HepG2 (cell line): ENCODE measurements around the gene TMEM266. TPM values are rescaled to one million over a fixed set of nuclear protein-coding genes. Genes with fewer than 3 reads are reported as not detected.

ENCODE experiments used
- ATAC-seq: fragments of 200-7000 bp; cut with Tn5 transposase; 3 replicates; pipeline ENCODE4 v1.9.1; 2020; ENCODE audit warnings: mild to moderate bottlenecking, moderate library complexity
- BruUV-seq: library from RNA; stranded (reverse); fragments of 400-500 nt; replicated peaks from 2 replicates; lab custom pipeline; 2021; lab: Mats Ljungman, UMichigan
- CTCF ChIA-PET: fragments of 300-600 bp; formaldehyde crosslinking; extraction: SDS; loops from one replicate; lab custom pipeline; 2021; ENCODE audit warnings: low total read pairs, inconsistent platforms, low intra/inter-chr PET ratio; lab: Yijun Ruan, JAX
- POLR2A ChIA-PET: fragments of 350-600 bp; sonication (Branson Sonifier 250); formaldehyde crosslinking; loops from one replicate; lab custom pipeline; 2020; ENCODE audit warnings: antibody characterized with exemption, inconsistent platforms; lab: Yijun Ruan, JAX
- DNase-seq: peaks from one replicate; pipeline ENCODE4 v3.0.0-alpha.2; 2015; ENCODE audit warnings: low spot score
- FAIRE-seq: peaks from 3 replicates; lab custom pipeline; 2011; peaks lifted over from hg19 to GRCh38; lab: Jason Lieb, UNC
- H2AFZ ChIP-seq: one replicate; pipeline ENCODE4 v1.6.1; 2011; ENCODE audit warnings: low read length, inconsistent platforms
- H3K27ac ChIP-seq: fragments of 300-600 bp; 3 replicates; pipeline ENCODE4 v1.8.0; 2011; ENCODE audit warnings: mixed run types, mild to moderate bottlenecking, mixed read lengths, low read length, inconsistent platforms; ENCODE audit not compliant: insufficient read depth; ENCODE audit errors: extremely low read length
- H3K27me3 ChIP-seq, 2 experiments: fragments of 200-600 bp in 1 of 2; 2 replicates in 1 of 2; 3 replicates in 1 of 2; pipeline versions ENCODE4 v1.6.0 to v1.8.0; 2011; ENCODE audit warnings: low read length in 2 of 2, mild to moderate bottlenecking in 2 of 2, moderate library complexity in 2 of 2, inconsistent platforms in 1 of 2; ENCODE audit not compliant: insufficient read depth in 2 of 2, control insufficient read depth in 1 of 2
- H3K36me3 ChIP-seq, 2 experiments: fragments of 200-600 bp in 1 of 2; replicated peaks in 1 of 2; 2 replicates in 1 of 2; 3 replicates in 1 of 2; pipeline versions ENCODE4 v1.5.1 to v1.8.0; 2011; ENCODE audit warnings: low read length in 2 of 2, inconsistent platforms in 1 of 2; ENCODE audit not compliant: insufficient read depth in 2 of 2, control insufficient read depth in 1 of 2
- H3K4me1 ChIP-seq: 2 replicates; pipeline ENCODE4 v1.5.1; 2012; ENCODE audit warnings: low read length, inconsistent platforms; ENCODE audit not compliant: insufficient read depth
- H3K4me2 ChIP-seq: 2 replicates; pipeline ENCODE4 v1.6.0; 2011; ENCODE audit warnings: low read depth, low read length, inconsistent platforms
- H3K4me3 ChIP-seq, 3 experiments: fragments of 200-600 bp in 1 of 3; sonication (generic), shearing (Covaris generic) in 1 of 3; replicated peaks in 1 of 3; 2 replicates each; pipeline ENCODE4 v1.5.1; 2011 to 2016; ENCODE audit warnings: low read length in 3 of 3, inconsistent platforms in 2 of 3, low read depth in 2 of 3, mild to moderate bottlenecking in 2 of 3, control low read depth in 1 of 3, mixed read lengths in 1 of 3; ENCODE audit not compliant: insufficient read depth in 1 of 3
- H3K79me2 ChIP-seq: one replicate; pipeline ENCODE4 v1.6.1; 2011; ENCODE audit warnings: low read length, inconsistent platforms; ENCODE audit not compliant: insufficient read depth
- H3K9ac ChIP-seq: 2 replicates; pipeline ENCODE4 v1.6.0; 2011; ENCODE audit warnings: mild to moderate bottlenecking, low read depth, low read length, inconsistent platforms; ENCODE audit not compliant: insufficient read depth
- H3K9me3 ChIP-seq: 2 replicates; pipeline ENCODE4 v1.5.1; 2012; ENCODE audit warnings: mild to moderate bottlenecking, low read length
- H4K20me1 ChIP-seq: 2 replicates; pipeline ENCODE4 v1.6.0; 2011; ENCODE audit warnings: inconsistent platforms, mild to moderate bottlenecking, low read length, moderate library complexity; ENCODE audit not compliant: insufficient read depth
- ARID2 ChIP-seq: sonication (generic); formaldehyde crosslinking; IDR thresholded peaks from 2 replicates; pipeline ENCODE4 v1.8.1; 2022; ENCODE audit warnings: mild to moderate bottlenecking, missing genetic modification reagents, borderline replicate concordance
- KIAA2018 ChIP-seq: sonication (generic); formaldehyde crosslinking; IDR thresholded peaks from 2 replicates; pipeline ENCODE4 v1.5.0; 2020; ENCODE audit warnings: mild to moderate bottlenecking, missing genetic modification reagents, borderline replicate concordance
- KLF13 ChIP-seq: sonication (generic); formaldehyde crosslinking; IDR thresholded peaks from 2 replicates; pipeline ENCODE4 v1.4.0; 2020; ENCODE audit warnings: mild to moderate bottlenecking, missing genetic modification reagents
- NFE2L2 ChIP-seq: fragments of 150-350 bp; IDR thresholded peaks from 2 replicates; pipeline ENCODE4 v1.6.1; 2014; ENCODE audit warnings: low read length
- PAF1 ChIP-seq: IDR thresholded peaks from 2 replicates; pipeline ENCODE4 v1.6.1; 2016; ENCODE audit warnings: missing genetic modification reagents, missing compliant biosample characterization
- PBX2 ChIP-seq: IDR thresholded peaks from 2 replicates; pipeline ENCODE4 v1.6.1; 2016; ENCODE audit warnings: control low read depth
- TAF1 ChIP-seq: sonication (generic); formaldehyde crosslinking; IDR thresholded peaks from 2 replicates; pipeline ENCODE4 v1.4.0; 2020; ENCODE audit warnings: missing genetic modification reagents
- ZNF264 ChIP-seq: sonication (generic); formaldehyde crosslinking; IDR thresholded peaks from 2 replicates; pipeline ENCODE4 v1.4.0; 2020; ENCODE audit warnings: missing genetic modification reagents
- ZNF850 ChIP-seq: sonication (generic); formaldehyde crosslinking; conservative IDR thresholded peaks from 2 replicates; pipeline ENCODE4 v1.9.0; 2021; ENCODE audit warnings: mild to moderate bottlenecking, missing genetic modification reagents
- WGBS: methylation state at CpG from one replicate; pipeline ENCODE4 v1.1.6; 2017; ENCODE audit warnings: low lambda C conversion rate; 5-methylcytosine and 5-hydroxymethylcytosine counted together
- in situ Hi-C: cut with HindIII; loops from 2 replicates; pipeline ENCODE4 v1.10.0; 2017; ENCODE audit warnings: low pct_unique_long_range_greater_than_20kb; ENCODE audit not compliant: extremely low pct_ligation_motif_present
- intact Hi-C: fragments of 100-400 bp; cut with micrococcal nuclease; formaldehyde crosslinking; loops from one replicate; pipeline ENCODE4 v1.10.0; 2022; ENCODE audit not compliant: unreplicated experiment
- polyA plus RNA-seq, 8 experiments: library from polyadenylated mRNA; depleted of rRNA in 3 of 8; stranded (reverse) in 7 of 8; unstranded in 1 of 8; fragments of >200 nt; fragmentation: Illumina TruSeq in 4 of 8; extraction: Trizol in 4 of 8; gene quantifications; 2 replicates each; pipeline versions ENCODE4 v1.2.1 to v1.2.3, GENCODE V29; 2011 to 2016; ENCODE audit warnings: low read depth in 4 of 8, missing spikeins in 1 of 8, mixed read lengths in 1 of 8; ENCODE audit not compliant: insufficient read depth in 1 of 8
- total RNA-seq, 5 experiments: library from RNA; depleted of rRNA; stranded (reverse); fragments of >200 nt; fragmentation: Illumina TruSeq; extraction: Trizol; gene quantifications; 2 replicates each; pipeline ENCODE4 v1.2.3, GENCODE V29; 2016; ENCODE audit warnings: low read depth in 1 of 5
- TF ChIP-seq, protein P1 (sequence below), 2 experiments: fragments of 450-650 bp in 1 of 2; sonication (generic) in 1 of 2; formaldehyde crosslinking; IDR thresholded peaks; 2 replicates each; pipeline versions ENCODE4 v1.5.0 to v1.8.0; 2020 to 2022; ENCODE audit warnings: mild to moderate bottlenecking in 1 of 2, missing genetic modification reagents in 1 of 2
- TF ChIP-seq, protein P2 (sequence below): sonication (generic); formaldehyde crosslinking; IDR thresholded peaks from 2 replicates; pipeline ENCODE4 v1.4.0; 2020; ENCODE audit warnings: missing genetic modification reagents

TMEM266 gene
- total and polyA plus RNA-seq, 2 of the 13 experiments (the other 11 are each of a cell fraction or from before 2014, with no cell fraction given) = 0.04 TPM; not detected in 1

GRCh38 chr15:76189106-76189505, 129.3 kb downstream of the TMEM266 start:
- POLR2A ChIA-PET = no interaction called here
- H3K79me2 ChIP-seq = no peaks in the 10 kb centered on the region
- no peaks in the 10 kb centered on the region for H3K36me3 ChIP-seq
- H3K27me3 ChIP-seq = peaks cover 1 to 18% of the 10 kb centered on the region in 2 experiments; a peak in 4 of 5 replicates
- no peak overlapping the region for H3K27ac ChIP-seq
- intact Hi-C loops (no loop called here), in situ Hi-C loops (no loop called here)
- ATAC-seq = no peak
- no peak overlapping the region for H3K4me2 ChIP-seq
- CTCF ChIA-PET = no interaction called here
- no peak overlapping the region for H3K9ac ChIP-seq
- H4K20me1 ChIP-seq = no peaks in the 10 kb centered on the region
- no peak for FAIRE-seq
- H2AFZ ChIP-seq = no peak overlapping the region
- WGBS = 46% methylated on average over 2 of the region's 2 CpGs
- DNase-seq = no peak
- H3K4me3 ChIP-seq = no peak overlapping the region
- BruUV-seq = no TSS peak
- peaks cover 34% of the 10 kb centered on the region for H3K4me1 ChIP-seq
- no peaks in the 10 kb centered on the region for H3K9me3 ChIP-seq
- no peak for TF ChIP-seq KIAA2018 (CRISPR knock-in tag)
- no peak for TF ChIP-seq PBX2 (CRISPR knock-in tag)
- TF ChIP-seq, protein P1, sequence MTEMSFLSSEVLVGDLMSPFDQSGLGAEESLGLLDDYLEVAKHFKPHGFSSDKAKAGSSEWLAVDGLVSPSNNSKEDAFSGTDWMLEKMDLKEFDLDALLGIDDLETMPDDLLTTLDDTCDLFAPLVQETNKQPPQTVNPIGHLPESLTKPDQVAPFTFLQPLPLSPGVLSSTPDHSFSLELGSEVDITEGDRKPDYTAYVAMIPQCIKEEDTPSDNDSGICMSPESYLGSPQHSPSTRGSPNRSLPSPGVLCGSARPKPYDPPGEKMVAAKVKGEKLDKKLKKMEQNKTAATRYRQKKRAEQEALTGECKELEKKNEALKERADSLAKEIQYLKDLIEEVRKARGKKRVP (CRISPR knock-in tag; IDR thresholded peaks at IDR 0.05) = no peak
- no peak for TF ChIP-seq PAF1 (CRISPR knock-in tag)
- no peak for TF ChIP-seq ARID2
- TF ChIP-seq, protein P2, sequence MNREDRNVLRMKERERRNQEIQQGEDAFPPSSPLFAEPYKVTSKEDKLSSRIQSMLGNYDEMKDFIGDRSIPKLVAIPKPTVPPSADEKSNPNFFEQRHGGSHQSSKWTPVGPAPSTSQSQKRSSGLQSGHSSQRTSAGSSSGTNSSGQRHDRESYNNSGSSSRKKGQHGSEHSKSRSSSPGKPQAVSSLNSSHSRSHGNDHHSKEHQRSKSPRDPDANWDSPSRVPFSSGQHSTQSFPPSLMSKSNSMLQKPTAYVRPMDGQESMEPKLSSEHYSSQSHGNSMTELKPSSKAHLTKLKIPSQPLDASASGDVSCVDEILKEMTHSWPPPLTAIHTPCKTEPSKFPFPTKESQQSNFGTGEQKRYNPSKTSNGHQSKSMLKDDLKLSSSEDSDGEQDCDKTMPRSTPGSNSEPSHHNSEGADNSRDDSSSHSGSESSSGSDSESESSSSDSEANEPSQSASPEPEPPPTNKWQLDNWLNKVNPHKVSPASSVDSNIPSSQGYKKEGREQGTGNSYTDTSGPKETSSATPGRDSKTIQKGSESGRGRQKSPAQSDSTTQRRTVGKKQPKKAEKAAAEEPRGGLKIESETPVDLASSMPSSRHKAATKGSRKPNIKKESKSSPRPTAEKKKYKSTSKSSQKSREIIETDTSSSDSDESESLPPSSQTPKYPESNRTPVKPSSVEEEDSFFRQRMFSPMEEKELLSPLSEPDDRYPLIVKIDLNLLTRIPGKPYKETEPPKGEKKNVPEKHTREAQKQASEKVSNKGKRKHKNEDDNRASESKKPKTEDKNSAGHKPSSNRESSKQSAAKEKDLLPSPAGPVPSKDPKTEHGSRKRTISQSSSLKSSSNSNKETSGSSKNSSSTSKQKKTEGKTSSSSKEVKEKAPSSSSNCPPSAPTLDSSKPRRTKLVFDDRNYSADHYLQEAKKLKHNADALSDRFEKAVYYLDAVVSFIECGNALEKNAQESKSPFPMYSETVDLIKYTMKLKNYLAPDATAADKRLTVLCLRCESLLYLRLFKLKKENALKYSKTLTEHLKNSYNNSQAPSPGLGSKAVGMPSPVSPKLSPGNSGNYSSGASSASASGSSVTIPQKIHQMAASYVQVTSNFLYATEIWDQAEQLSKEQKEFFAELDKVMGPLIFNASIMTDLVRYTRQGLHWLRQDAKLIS (CRISPR knock-in tag) = no peak
- no peak for TF ChIP-seq TAF1 (CRISPR knock-in tag)
- no peak for TF ChIP-seq ZNF850 (CRISPR knock-in tag)
- TF ChIP-seq NFE2L2 = no peak
- no peak for TF ChIP-seq ZNF264 (CRISPR knock-in tag)
- no peak for TF ChIP-seq KLF13
